DMS114 treated with DMSO at 0.1 percent for 48 hours (cell line): ENCODE results near the gene LRRC53.

Experiments used
- DNase-seq: peaks from one replicate; lab custom pipeline; 2025; ENCODE audit not compliant: unreplicated experiment; lab: John Stamatoyannopoulos, UW

Gene LRRC53

GRCh38 chr1:74512170-74512915 lies at the start of gene LRRC53:
LRRC53 (minus strand) TSS chr1:74512611; CDS start chr1:74483349, 29,262 bp downstream.
- no peak for DNase-seq

- no peak for DNase-seq
Measured at GRCh38 chr1:74549932-74550331, 37.5 kb upstream of the LRRC53 start.

- no peak for DNase-seq
Measured at GRCh38 chr1:74548961-74549750, 36.7 kb upstream of the LRRC53 start.

DNA sequence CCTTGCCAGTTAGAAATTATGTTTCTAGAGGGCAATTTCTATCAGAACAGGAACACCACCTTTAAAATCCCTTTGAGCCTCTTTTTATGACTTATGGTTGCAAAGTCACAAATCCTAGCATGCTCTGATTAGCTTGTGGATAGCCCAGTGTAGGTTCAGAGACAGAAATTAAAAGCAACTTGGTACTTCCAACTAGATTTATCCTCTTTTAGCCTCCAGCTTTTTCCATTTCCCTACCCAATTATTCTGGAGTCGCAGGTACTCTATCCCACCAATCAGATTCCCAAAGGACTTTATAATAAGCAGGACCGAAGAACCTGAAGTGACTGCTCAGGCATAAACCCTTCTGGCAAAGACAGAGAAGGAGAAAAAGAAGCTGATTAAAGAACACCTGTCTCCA lies 33.4 kb upstream of the LRRC53 start:
- no peak for DNase-seq

GRCh38 chr1:74534241-74534640 lies 21.8 kb upstream of the LRRC53 start:
- DNase-seq, result no peak

- no peak for DNase-seq
Measured at GRCh38 chr1:74531796-74532195, 19.4 kb upstream of the LRRC53 start.

GRCh38 chr1:74530892-74531291 lies 18.5 kb upstream of the LRRC53 start:
- no peak for DNase-seq

GRCh38 chr1:74528123-74528522 lies 15.7 kb upstream of the LRRC53 start:
- DNase-seq, result no peak

DNA sequence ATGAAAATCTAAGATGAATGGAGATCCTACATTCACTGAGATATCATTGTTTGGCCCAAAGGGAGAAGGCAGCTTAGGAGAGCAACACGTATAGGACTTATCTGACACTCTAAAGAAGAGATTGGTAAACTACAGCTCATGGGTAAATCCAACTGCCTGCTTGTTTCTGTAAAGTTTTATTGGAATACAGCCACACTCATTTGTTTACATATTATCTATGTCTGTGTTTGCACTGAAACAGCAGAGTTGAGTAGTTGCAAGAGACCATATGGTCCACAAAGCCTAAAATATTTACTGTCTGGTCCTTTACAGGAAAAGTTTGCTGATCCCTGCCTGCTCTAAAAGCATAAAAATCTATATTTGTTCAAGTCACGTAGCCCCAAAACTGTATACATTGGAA lies 14.3 kb upstream of the LRRC53 start:
- DNase-seq, result no peak

DNA sequence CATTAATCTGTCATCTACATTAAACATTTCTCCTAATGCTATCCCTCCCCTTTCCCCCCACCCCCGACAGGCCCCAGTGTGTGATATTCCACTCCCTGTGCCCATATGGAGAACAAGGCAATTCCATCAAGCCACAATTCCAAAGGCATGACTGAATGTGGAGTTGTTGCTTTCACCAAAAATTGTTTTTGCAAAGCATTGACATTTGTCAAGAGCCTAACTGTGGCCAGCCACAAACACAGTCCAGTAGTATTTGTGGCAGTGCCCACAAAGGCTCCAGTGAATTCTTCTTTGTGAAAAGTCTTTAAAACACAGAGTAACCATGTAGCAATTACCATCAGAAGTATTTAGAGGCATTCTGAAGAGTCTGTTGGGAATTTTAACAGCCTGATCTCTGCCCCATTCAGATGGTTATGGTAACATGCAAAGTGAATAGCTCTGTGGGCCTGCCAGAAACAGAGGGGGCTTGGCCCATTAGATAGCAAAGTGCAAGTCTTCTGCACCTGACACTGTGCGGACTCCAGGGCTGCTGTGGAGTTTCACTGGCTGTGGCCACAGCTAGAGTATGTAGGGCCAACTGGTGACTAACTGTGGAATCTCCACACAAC lies 11.6 kb upstream of the LRRC53 start:
- no peak for DNase-seq

DNA sequence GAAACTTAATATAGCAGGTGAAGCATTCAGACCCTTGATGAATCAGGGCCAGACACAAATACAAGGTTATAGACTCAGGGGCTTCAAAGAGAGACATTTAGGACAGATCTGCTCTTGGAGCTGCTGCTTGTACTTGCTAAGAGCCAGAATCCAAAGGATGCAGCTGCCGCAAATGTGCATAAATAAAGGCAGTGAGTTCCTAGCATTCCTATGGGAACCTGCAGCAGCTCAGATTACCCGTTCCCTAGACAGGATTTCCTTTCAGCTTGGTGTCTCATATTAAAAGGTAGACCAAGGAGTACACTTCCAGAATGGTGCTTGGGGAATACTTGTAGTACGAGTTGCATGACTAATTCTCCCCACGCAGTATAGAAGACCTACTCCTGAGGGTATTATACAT lies 9.7 kb upstream of the LRRC53 start:
- no peak for DNase-seq

DNA sequence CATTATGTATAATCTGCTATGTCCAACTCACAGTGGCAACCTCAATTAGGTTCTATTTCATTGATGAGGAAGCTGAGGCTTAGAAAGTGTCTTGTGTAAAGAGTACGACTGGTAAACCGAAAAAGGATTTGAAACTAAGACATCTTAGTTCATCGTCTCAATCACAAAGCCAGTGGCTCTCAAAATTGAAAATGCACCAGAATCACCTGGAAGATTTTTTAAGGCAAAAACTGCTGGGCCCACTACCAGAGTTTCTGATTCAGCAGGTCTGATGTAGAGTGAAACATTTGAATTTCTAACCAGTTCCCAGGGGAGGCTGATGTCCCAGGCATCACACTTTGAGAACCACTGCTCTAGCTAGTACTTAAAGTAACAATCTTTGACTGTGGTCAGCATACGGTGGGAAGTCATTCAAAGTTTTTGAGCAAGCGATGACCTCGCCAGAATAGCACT lies 5.2 kb upstream of the LRRC53 start:
- DNase-seq, result no peak

GRCh38 chr1:74513411-74514300 lies 1.2 kb upstream of the LRRC53 start:
- DNase-seq, result no peak

- DNase-seq, result no peak
Measured at GRCh38 chr1:74508449-74508848, 4.0 kb downstream of the LRRC53 start.

- DNase-seq, result no peak
Measured at GRCh38 chr1:74505928-74506710, 6.3 kb downstream of the LRRC53 start.

DNA sequence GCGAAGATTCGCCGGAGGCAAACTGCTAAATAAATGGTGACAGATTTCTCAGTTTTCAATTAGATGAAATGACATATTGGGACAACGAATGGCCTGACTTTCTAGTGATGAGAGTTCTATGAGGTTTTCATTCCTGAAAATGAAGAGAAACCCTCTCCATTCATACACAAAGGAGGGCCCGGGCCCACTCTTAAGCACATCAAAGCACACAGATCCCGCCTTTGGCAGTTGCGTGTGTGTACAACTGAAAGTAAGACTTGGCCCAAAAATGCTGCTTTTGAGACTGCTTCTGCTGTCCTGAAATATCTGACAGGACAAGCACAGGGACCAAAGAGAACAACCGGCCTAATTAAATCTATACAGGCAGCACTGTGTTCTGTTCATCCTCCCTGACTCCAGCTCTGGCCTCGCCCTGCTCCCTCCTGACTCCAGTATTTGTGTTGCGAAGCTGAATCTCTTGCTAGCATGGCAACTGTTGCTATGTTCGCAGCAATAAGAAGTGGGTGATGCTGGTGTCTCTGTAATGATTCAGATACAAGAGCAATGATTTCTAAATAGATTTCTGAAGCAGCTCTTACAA lies 7.4 kb downstream of the LRRC53 start:
- DNase-seq, result no peak

GRCh38 chr1:74504125-74504932 lies 8.1 kb downstream of the LRRC53 start:
- DNase-seq, result peak; percentile 24

DNA sequence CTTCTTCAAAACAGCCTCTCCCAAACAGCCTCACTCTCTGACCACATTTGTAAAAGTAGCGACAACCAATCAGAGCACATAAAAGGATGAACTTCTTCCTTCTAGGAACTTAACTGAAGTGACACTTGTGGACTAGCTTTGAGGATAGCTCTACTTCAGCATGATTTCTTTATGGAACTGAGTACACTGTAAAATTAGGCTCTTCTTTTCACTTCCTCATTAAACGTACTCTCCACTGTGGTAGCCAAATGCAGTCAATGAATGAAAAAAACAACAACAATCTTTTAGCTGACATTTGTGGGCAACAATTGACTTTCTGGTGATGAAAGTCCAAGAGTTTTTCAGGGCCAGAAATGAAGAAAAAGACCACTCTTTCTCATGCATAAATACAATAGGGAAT lies 9.6 kb downstream of the LRRC53 start:
- no peak for DNase-seq

DNA sequence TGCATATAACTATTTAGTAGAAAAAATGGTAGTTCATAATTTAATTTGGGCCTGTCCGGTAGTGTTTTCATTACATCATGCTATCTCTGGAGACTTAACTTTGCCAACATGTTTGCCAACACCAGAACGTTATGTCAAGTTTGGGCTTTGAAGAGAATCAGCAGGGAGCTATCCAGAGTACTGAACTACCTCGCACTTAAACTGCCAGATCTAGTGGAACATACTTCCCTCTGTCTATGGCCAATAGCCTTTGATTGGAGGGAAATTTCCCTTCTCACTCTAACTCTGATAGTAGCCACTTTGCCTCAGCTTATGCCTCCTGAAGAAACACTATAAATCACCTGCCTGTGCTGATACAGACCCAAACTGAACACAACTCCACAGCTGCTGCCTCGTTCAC lies 10.0 kb downstream of the LRRC53 start:
- no peak for DNase-seq
